Small intestine (tissue), 7 donors: ENCODE measurements around the gene SMTNL2. TPM values are rescaled to one million over a fixed set of nuclear protein-coding genes. Genes with fewer than 3 reads are reported as not detected.
A peak's percentile ranks its signal among the peaks of the same experiment; 100 is the strongest.

Experiments
- DNase-seq, 2 donors: peaks; one replicate each; pipeline versions ENCODE4 v3.0.0 to v3.0.0-alpha.2; 2013
- FAIRE-seq: peaks from 2 replicates; lab custom pipeline; 2012; peaks lifted over from hg19 to GRCh38; lab: Jason Lieb, UNC
- H3K27ac ChIP-seq, 3 donors: one replicate each; pipeline ENCODE4 v1.5.1; 2013; ENCODE audit warnings: low read length in 2 of 3, mild to moderate bottlenecking in 2 of 3, control low read depth in 1 of 3, inconsistent platforms in 1 of 3, low read depth in 1 of 3, moderate library complexity in 1 of 3
- H3K27me3 ChIP-seq, 3 donors: one replicate each; pipeline ENCODE4 v1.6.1; 2013; ENCODE audit warnings: low read length in 3 of 3, inconsistent platforms in 1 of 3; ENCODE audit not compliant: control insufficient read depth in 3 of 3, insufficient read depth in 3 of 3
- H3K36me3 ChIP-seq, 3 donors: one replicate each; pipeline ENCODE4 v1.6.1; 2013; ENCODE audit warnings: low read length in 3 of 3, inconsistent platforms in 1 of 3, low read depth in 1 of 3, mild to moderate bottlenecking in 1 of 3, moderate library complexity in 1 of 3; ENCODE audit not compliant: control insufficient read depth in 3 of 3, insufficient read depth in 2 of 3
- H3K4me1 ChIP-seq, 3 donors: one replicate each; pipeline ENCODE4 v1.6.1; 2013; ENCODE audit warnings: low read length in 2 of 3, inconsistent platforms in 1 of 3, low read depth in 1 of 3, mild to moderate bottlenecking in 1 of 3, moderate library complexity in 1 of 3; ENCODE audit not compliant: control insufficient read depth in 3 of 3, insufficient read depth in 2 of 3
- H3K4me3 ChIP-seq, 3 donors: one replicate each; pipeline ENCODE4 v1.5.1; 2013; ENCODE audit warnings: low read length in 3 of 3, control low read depth in 1 of 3, inconsistent platforms in 1 of 3, low read depth in 1 of 3, mild to moderate bottlenecking in 1 of 3, moderate library complexity in 1 of 3
- H3K9me3 ChIP-seq, 2 donors: one replicate each; pipeline ENCODE4 v1.6.1; 2013; ENCODE audit warnings: low read depth in 1 of 2, low read length in 1 of 2; ENCODE audit not compliant: control insufficient read depth in 2 of 2, insufficient read depth in 1 of 2
- WGBS, 3 donors: extraction: QIAGEN DNeasy Blood & Tissue Kit; methylation state at CpG; one replicate each; pipeline ENCODE4 v1.1.7; 2013; 5-methylcytosine and 5-hydroxymethylcytosine counted together
- polyA plus RNA-seq, 4 donors: library from polyadenylated mRNA; stranded (reverse) in 3 of 4; unstranded in 1 of 4; fragments of 200-250 nt in 3 of 4; fragments of 120-200 nt in 1 of 4; gene quantifications; one replicate each; pipeline versions ENCODE4 v1.2.1 to v1.2.3, GENCODE V29; 2013
- donor health status: healthy with polysubstance abuse.
- donor health status: control.
- donor health status: control.
- donor health status: Bipolar disorder and iron deficiency.
- donor health status: healthy.

The SMTNL2 gene
- polyA plus RNA-seq, 4 donors: 1.5 to 10.4 TPM; not detected in 2

DNA sequence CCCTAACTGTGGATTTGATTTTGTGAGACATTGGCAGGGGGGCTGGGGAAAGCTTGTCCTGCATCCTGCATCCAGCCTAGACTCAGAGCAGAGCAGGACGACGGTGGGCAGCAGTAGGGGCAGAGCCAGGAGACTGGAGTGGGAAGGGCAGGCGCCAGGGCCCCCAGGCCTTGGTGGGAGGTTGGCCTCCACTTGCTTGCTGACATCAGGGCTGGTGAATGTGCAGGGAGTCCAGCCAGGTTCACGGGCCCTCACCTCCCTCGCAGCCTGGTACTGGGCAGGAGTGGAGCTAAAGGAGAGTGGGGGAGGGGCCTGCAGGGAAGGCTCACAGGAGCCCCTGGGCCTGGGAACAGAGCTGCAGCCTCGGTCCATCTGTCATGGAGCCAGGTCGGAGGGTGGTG lies 2.2 kb upstream of the SMTNL2 start:
- no peak for FAIRE-seq
- DNase-seq: no peak
- no peak overlapping the region for H3K4me3 ChIP-seq
- no peaks in the 10 kb centered on the region for H3K9me3 ChIP-seq
- WGBS, 3 donors: 59 to 76% (median 73%) methylated on average over 7 of the region's 7 CpGs
- peaks cover 11 to 23% (median 18%) of the 10 kb centered on the region in 3 donors for H3K27me3 ChIP-seq
- peaks cover 0 to 30% (median 0%) of the 10 kb centered on the region in 3 donors for H3K4me1 ChIP-seq
- peaks cover 0 to 2% (median 0%) of the 10 kb centered on the region in 3 donors for H3K36me3 ChIP-seq
- H3K27ac ChIP-seq: no peak overlapping the region

DNA sequence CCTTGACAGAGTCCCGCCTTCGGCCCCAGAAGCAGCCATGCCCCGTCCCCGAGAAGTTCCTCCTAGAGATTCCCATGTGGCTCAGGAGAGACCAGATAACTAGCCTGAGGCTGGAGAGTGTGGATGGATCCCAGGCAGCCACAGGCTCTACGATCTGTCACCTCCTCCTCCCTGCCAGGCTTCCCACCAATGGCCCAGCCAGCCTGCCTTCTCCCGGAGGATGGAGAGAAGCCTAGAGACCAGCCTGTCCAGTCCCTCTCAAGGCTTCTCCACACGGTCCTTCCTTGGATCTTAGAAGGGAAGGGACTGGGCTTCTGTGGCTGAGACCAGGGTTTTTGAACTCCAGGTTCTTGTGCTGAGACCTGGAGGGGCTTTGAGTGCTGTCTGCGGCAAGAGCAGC lies 1.6 kb upstream of the SMTNL2 start:
- peaks cover 11 to 23% (median 18%) of the 10 kb centered on the region in 3 donors for H3K27me3 ChIP-seq
- WGBS, 3 donors: 80 to 84% (median 82%) methylated on average over 8 of the region's 8 CpGs
- DNase-seq: no peak
- H3K4me1 ChIP-seq: peaks cover 0 to 30% (median 0%) of the 10 kb centered on the region in 3 donors
- H3K9me3 ChIP-seq: no peaks in the 10 kb centered on the region
- H3K27ac ChIP-seq: no peak overlapping the region
- H3K4me3 ChIP-seq: no peak overlapping the region
- no peak for FAIRE-seq
- H3K36me3 ChIP-seq: peaks cover 0 to 2% (median 0%) of the 10 kb centered on the region in 3 donors

DNA sequence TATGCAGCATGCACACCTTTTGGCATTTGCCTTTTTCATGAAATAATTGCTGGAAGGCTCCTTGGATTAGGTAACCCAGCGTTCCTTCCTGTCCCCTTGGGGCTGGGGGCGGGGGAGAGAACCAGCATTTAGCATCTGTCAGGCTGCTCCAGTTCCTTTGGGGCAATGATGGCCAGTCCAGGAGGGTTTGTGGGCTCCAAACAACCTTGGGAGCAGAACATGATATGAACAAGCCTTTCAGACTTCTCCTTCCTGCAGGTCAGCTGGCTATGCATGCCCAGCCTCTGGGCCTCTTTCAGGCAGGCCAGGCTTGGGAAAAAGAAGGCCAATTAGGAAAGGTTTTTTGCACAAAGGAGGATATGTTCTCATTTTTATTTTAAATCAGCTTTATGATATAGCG lies 1.1 kb upstream of the SMTNL2 start:
- H3K36me3 ChIP-seq: peaks cover 0 to 2% (median 0%) of the 10 kb centered on the region in 3 donors
- peaks cover 11 to 23% (median 18%) of the 10 kb centered on the region in 3 donors for H3K27me3 ChIP-seq
- DNase-seq (no peak), FAIRE-seq (no peak)
- WGBS, 3 donors: 75 to 86% (median 77%) methylated on average over 3 of the region's 3 CpGs
- H3K9me3 ChIP-seq: no peaks in the 10 kb centered on the region
- no peak overlapping the region for H3K27ac ChIP-seq
- no peak overlapping the region for H3K4me3 ChIP-seq
- H3K4me1 ChIP-seq: peaks cover 0 to 35% (median 0%) of the 10 kb centered on the region in 3 donors

DNA sequence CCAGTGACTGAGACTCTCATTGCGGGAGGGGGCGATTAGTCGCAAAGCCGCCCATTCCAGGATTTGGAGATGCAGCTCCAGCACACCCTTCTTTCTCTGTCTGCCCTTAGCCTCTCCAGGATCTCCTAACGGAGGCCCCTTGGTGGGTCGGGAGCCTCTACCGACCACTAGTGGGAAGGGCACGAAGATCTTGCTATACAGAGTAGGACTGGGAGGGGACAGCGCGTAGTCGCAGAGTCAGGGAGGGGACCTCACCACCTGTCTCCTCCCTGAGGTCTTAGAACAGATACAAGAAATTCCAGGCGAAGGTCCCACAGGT lies 588 bp upstream of the SMTNL2 start:
- peak in 1 of 2 donors; percentile 75 for DNase-seq
- Histone ChIP-seq H3K36me3 (peaks cover 0 to 2% (median 0%) of the 10 kb centered on the region in 3 donors), H3K27ac (peak overlapping the region in 1 of 3 donors; percentile 21), H3K4me1 (peaks cover 0 to 40% (median 0%) of the 10 kb centered on the region in 3 donors), H3K9me3 (no peaks in the 10 kb centered on the region), H3K27me3 (peaks cover 11 to 23% (median 18%) of the 10 kb centered on the region in 3 donors), H3K4me3 (peak overlapping the region in 2 of 3 donors; percentile 49 to 52)
- 20 to 34% (median 31%) methylated on average over 10 to 12 of the region's 12 CpGs for WGBS, 3 donors
- no peak for FAIRE-seq

DNA sequence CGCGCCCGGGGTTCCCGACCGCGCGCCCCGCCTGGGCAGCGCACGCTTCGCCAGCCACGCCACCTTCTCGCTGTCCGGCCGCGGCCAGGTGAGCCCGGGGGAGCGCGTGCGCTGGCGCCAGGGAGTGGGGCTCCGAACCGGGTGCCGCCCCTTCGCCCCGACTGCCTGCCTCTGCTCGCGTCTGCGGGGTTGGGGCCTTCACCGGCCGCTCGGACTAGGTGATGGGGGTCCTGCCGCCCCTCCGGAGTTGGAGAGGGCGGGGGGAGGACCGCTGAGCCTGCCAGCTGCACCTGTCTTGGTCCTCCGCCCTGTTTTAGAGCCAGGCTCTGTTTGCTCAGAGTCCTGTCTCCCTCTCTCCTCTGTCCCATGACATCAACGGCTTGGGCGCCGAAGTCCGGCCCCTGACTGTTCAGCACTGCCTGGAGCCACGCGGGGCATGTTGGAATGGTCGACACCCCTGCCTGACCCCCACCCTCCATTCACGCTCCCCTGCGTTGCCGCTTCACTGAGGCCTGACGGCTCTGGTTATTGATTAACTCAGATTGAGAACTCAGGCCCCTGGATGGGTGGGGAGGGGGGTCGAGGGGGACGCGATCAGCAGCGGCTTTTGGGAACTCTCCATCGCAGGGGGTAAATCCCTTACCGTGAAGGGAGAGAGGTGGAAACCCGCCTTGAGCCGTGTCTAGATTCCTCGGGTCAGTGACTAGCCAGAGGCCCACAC lies 748 bp downstream of the SMTNL2 start:
- H3K4me3 ChIP-seq: peak overlapping the region in 2 of 3 donors; percentile 46 to 49
- no peaks in the 10 kb centered on the region for H3K9me3 ChIP-seq
- peak in 1 of 2 donors; percentile 65 for DNase-seq
- peaks cover 0 to 2% (median 0%) of the 10 kb centered on the region in 3 donors for H3K36me3 ChIP-seq
- WGBS, 3 donors: 8 to 20% (median 18%) methylated on average over 32 to 57 of the region's 57 CpGs
- H3K27ac ChIP-seq: no peak overlapping the region
- H3K4me1 ChIP-seq: peaks cover 0 to 42% (median 0%) of the 10 kb centered on the region in 3 donors
- FAIRE-seq: no peak
- H3K27me3 ChIP-seq: peaks cover 11 to 23% (median 18%) of the 10 kb centered on the region in 3 donors

DNA sequence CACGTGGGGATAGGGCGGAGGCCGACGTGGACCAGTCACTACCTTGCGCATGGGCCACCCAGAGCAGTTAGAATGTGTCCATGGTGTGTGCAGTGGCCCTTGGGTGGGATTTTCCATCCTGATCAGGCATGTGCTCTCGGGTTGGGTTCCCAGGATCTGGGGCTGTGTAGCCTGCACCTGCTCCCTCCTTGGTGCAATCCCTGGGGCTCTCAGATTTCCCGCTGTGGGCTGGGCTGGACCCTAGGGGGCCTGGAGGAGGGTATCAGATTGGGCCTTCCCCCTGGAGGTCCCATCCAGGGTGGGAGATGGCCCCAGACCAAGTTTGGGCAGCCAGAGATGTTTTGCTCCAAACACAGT lies 1.3 kb downstream of the SMTNL2 start:
- peaks cover 11 to 23% (median 18%) of the 10 kb centered on the region in 3 donors for H3K27me3 ChIP-seq
- no peak for FAIRE-seq
- no peak overlapping the region for H3K27ac ChIP-seq
- H3K4me3 ChIP-seq: peak overlapping the region in 1 of 3 donors; percentile 46
- no peaks in the 10 kb centered on the region for H3K9me3 ChIP-seq
- peaks cover 0 to 2% (median 0%) of the 10 kb centered on the region in 3 donors for H3K36me3 ChIP-seq
- 37 to 66% (median 51%) methylated on average over 7 of the region's 7 CpGs for WGBS, 3 donors
- peaks cover 0 to 42% (median 0%) of the 10 kb centered on the region in 3 donors for H3K4me1 ChIP-seq
- no peak for DNase-seq

DNA sequence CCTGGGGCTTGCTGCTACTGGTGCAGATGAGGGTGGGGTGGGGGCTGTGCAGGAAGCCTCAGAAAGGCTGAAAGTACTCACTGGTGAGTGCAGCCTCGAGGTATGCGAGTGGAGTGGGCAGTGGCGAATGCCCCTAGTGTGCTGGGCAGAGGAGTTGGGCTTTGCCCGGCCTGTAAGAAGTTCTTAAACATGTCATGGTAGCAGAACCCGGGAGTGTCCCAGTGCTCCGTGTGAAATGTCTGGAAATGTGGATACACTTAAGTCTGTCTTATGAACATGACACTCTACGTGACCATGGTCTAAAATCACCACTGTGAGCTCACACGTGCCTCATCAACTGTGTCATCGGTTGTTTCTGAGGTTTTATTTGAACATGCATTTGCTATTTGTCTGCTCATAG lies 1.7 kb downstream of the SMTNL2 start:
- Histone ChIP-seq H3K27me3 (peaks cover 11 to 23% (median 18%) of the 10 kb centered on the region in 3 donors), H3K36me3 (peaks cover 0 to 2% (median 0%) of the 10 kb centered on the region in 3 donors), H3K4me1 (peaks cover 0 to 42% (median 0%) of the 10 kb centered on the region in 3 donors), H3K27ac (no peak overlapping the region), H3K4me3 (peak overlapping the region in 1 of 3 donors; percentile 46), H3K9me3 (no peaks in the 10 kb centered on the region)
- 79 to 84% (median 79%) methylated on average over 9 of the region's 9 CpGs for WGBS, 3 donors
- DNase-seq: peak in 1 of 2 donors; percentile 15
- FAIRE-seq: no peak

DNA sequence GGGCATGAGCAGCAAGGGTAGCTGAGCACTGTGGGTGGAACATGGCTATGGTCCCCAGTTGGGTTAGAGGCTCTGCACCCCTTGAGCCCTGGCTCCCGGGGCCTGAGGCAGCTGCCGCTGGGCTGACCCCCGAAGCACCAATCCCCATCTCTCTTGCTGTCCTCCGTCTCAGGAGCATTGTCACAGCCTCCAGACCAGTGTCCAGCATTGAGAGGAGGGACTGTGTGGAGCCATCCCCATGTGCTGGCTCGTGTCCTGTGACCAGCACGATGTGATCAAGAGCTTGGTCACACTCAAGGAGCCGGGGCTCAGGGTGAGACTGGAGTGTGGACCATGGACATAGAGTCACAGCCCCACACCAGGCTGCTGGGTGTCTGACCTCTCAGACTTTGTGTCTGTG lies 2.9 kb downstream of the SMTNL2 start:
- Histone ChIP-seq H3K4me1 (peaks cover 0 to 42% (median 0%) of the 10 kb centered on the region in 3 donors), H3K9me3 (no peaks in the 10 kb centered on the region), H3K27me3 (peaks cover 11 to 23% (median 18%) of the 10 kb centered on the region in 3 donors), H3K4me3 (no peak overlapping the region), H3K36me3 (peaks cover 0 to 5% (median 0%) of the 10 kb centered on the region in 3 donors), H3K27ac (peak overlapping the region in 1 of 3 donors; percentile 17)
- FAIRE-seq: no peak
- DNase-seq: no peak
- 80 to 94% (median 91%) methylated on average over 7 of the region's 7 CpGs for WGBS, 3 donors
